NCI-H1694 treated with DMSO at 0.1 percent for 48 hours (cell line): ENCODE data around the gene FUCA1.
"Not testable (repeated sequence)": the region's sequence is repeated elsewhere in the genome, so short reads cannot be mapped to it uniquely, and the experiment has no call there.

ENCODE experiments used
- DNase-seq: peaks from one replicate; lab custom pipeline; 2025; lab: John Stamatoyannopoulos, UW

FUCA1 gene

GRCh38 chr1:23867895-23868556 is at the start of gene FUCA1:
Gene FUCA1, minus strand, starts transcription at chr1:23868290. Its CDS starts 4 bp downstream, at chr1:23868286.
- DNase-seq = peak; percentile 86

GRCh38 chr1:23916209-23917131 is 48.4 kb upstream of the FUCA1 start:
- DNase-seq = peak; percentile 38

GRCh38 chr1:23915466-23915865 is 47.4 kb upstream of the FUCA1 start:
- no peak for DNase-seq

- DNase-seq = no peak
Measured at GRCh38 chr1:23914921-23915320, 46.8 kb upstream of the FUCA1 start.

GRCh38 chr1:23913212-23913880 is 45.3 kb upstream of the FUCA1 start, which contains the start of gene CNR2:
Gene CNR2, minus strand, starts transcription at chr1:23913362. Its CDS starts 37,745 bp downstream, at chr1:23875617.
- no peak for DNase-seq

- no peak for DNase-seq
Measured at GRCh38 chr1:23911921-23912320, 43.8 kb upstream of the FUCA1 start.

- DNase-seq = no peak
Measured at GRCh38 chr1:23910553-23911246, 42.6 kb upstream of the FUCA1 start.

GRCh38 chr1:23910144-23910543 is 42.1 kb upstream of the FUCA1 start:
- no peak for DNase-seq

- no peak for DNase-seq
Measured at GRCh38 chr1:23909412-23909811, 41.3 kb upstream of the FUCA1 start.

GRCh38 chr1:23908453-23909341 is 40.6 kb upstream of the FUCA1 start:
- DNase-seq = no peak

GRCh38 chr1:23906731-23907130 is 38.6 kb upstream of the FUCA1 start:
- DNase-seq = no peak

- DNase-seq = no peak
Measured at GRCh38 chr1:23905461-23906025, 37.5 kb upstream of the FUCA1 start.

GRCh38 chr1:23904748-23905357 is 36.8 kb upstream of the FUCA1 start:
- DNase-seq = no peak

- DNase-seq = no peak
Measured at GRCh38 chr1:23903754-23904153, 35.7 kb upstream of the FUCA1 start.

- no peak for DNase-seq
Measured at GRCh38 chr1:23902321-23903278, 34.5 kb upstream of the FUCA1 start.

- not testable (repeated sequence) for DNase-seq
Measured at GRCh38 chr1:23900017-23900416, 31.9 kb upstream of the FUCA1 start.

- DNase-seq = no peak
Measured at GRCh38 chr1:23899070-23899469, 31.0 kb upstream of the FUCA1 start.

- no peak for DNase-seq
Measured at GRCh38 chr1:23897083-23897482, 29.0 kb upstream of the FUCA1 start.

GRCh38 chr1:23896491-23896890 is 28.4 kb upstream of the FUCA1 start:
- DNase-seq = no peak
